Neural progenitor cell (in vitro differentiated cells): ENCODE measurements around the gene DLL1.

Experiments
- EZH2 ChIP-seq: fragments of 200-600 bp; sonication (generic); IDR thresholded peaks from 2 replicates; pipeline ENCODE4 v1.6.1; 2017; ENCODE audit warnings: antibody characterized with exemption, mild to moderate bottlenecking, moderate library complexity
- TF ChIP-seq, protein P1 (sequence below): fragments of 200-600 bp; sonication (generic); IDR thresholded peaks from 2 replicates; pipeline ENCODE4 v1.5.1; 2017; ENCODE audit warnings: antibody characterized with exemption, mild to moderate bottlenecking

- TF ChIP-seq, protein P1, sequence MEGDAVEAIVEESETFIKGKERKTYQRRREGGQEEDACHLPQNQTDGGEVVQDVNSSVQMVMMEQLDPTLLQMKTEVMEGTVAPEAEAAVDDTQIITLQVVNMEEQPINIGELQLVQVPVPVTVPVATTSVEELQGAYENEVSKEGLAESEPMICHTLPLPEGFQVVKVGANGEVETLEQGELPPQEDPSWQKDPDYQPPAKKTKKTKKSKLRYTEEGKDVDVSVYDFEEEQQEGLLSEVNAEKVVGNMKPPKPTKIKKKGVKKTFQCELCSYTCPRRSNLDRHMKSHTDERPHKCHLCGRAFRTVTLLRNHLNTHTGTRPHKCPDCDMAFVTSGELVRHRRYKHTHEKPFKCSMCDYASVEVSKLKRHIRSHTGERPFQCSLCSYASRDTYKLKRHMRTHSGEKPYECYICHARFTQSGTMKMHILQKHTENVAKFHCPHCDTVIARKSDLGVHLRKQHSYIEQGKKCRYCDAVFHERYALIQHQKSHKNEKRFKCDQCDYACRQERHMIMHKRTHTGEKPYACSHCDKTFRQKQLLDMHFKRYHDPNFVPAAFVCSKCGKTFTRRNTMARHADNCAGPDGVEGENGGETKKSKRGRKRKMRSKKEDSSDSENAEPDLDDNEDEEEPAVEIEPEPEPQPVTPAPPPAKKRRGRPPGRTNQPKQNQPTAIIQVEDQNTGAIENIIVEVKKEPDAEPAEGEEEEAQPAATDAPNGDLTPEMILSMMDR: no peak
- no peak for TF ChIP-seq EZH2
These were observed 31.6 kb downstream of the DLL1 start for GRCh38 chr6:170259278-170259677.
